Activated naive CD8-positive, alpha-beta T cell treated with anti-CD3 and anti-CD28 coated beads for 36 hours (primary cell): Measurements from ENCODE around the gene NKIRAS1. TPM values are rescaled to one million over a fixed set of nuclear protein-coding genes. Genes with fewer than 3 reads are reported as not detected.
"Not testable (repeated sequence)": the region's sequence is repeated elsewhere in the genome, so short reads cannot be mapped to it uniquely, and the experiment has no call there.

Experiments used
- DNase-seq: peaks from one replicate; pipeline ENCODE4 v3.0.0; 2021
- H3K27ac Mint-ChIP-seq: one replicate; pipeline ENCODE4 v1.8.0; 2022; ENCODE audit warnings: mild to moderate bottlenecking, moderate library complexity, mixed read lengths
- H3K27me3 Mint-ChIP-seq: one replicate; pipeline ENCODE4 v1.8.0; 2022; ENCODE audit warnings: mild to moderate bottlenecking, mixed read lengths
- H3K36me3 Mint-ChIP-seq: one replicate; pipeline ENCODE4 v1.8.0; 2021; ENCODE audit warnings: mild to moderate bottlenecking, mixed read lengths
- H3K4me1 Mint-ChIP-seq: one replicate; pipeline ENCODE4 v1.8.0; 2021; ENCODE audit warnings: mixed read lengths
- H3K4me3 Mint-ChIP-seq: one replicate; pipeline ENCODE4 v1.8.0; 2022; ENCODE audit warnings: mild to moderate bottlenecking, moderate library complexity, mixed read lengths
- H3K9me3 Mint-ChIP-seq: one replicate; pipeline ENCODE4 v1.8.0; 2022; ENCODE audit warnings: mixed read lengths
- total RNA-seq, 2 experiments: library from RNA; stranded (reverse); gene quantifications; one replicate each; pipeline ENCODE4 v1.2.3, GENCODE V29; 2021

NKIRAS1 gene
- total RNA-seq, 2 experiments from 2014 or later, result 6.4 to 6.9 TPM

DNA sequence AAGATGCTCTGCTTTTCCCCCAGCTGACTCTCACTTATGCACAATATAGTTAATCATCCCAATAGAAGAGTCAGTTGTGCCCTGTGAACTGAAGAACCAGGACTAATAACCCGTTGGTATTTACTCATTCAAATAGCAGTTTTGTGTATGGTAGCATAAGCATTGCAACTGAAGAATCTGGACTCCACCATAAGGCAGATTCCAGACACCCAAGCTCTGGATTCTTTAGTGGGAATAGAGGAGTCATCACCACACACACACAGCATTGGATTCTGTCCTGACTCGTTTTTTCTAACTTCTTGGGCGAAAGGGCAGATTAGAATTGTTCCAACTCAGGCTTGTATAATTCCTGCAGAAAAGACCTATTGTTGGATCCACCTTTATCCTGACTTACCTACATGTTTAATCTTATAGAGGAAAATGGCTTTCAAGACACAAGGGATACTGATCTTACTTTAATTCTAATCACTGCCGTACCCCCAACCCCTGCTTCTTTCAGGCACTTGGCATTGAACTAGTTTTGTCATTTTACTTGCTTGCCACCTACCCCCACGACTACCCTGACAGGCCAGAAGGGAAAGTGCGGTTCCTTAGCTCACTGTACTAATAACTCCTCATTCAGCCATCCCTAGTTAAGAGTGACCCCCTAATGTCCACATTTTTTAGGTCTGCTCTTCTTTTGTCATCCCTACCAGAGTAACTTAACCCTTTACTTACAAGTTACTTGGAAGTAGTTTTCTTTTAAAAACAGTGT, 42.3 kb downstream of the NKIRAS1 start:
- Mint-ChIP-seq H3K27ac (no peak overlapping the region), H3K4me1 (peaks cover 9% of the 10 kb centered on the region), H3K4me3 (no peak overlapping the region), H3K9me3 (no peaks in the 10 kb centered on the region), H3K27me3 (no peaks in the 10 kb centered on the region), H3K36me3 (peaks cover 4% of the 10 kb centered on the region)
- no peak for DNase-seq

DNA sequence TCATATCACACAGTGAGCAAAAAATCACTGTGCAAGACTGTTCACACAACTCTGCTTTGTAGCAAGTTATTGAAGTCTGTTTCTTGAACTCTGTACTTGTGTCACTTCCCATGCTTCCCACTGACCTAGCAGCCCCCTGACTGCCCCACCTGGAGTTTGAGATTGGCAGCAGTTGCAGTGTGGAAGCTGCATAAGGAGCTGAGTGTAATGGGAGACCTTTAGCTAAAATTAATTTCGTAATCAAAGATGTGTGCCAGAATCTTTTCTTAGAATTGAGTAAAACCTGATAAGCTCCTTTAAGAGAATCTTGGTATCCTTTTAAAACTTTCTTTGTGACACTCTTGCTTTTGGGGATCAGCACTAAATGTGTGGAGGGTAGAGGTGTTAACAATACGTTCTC, 42.8 kb downstream of the NKIRAS1 start:
- Mint-ChIP-seq H3K36me3 (no peaks in the 10 kb centered on the region), H3K27ac (no peak overlapping the region), H3K4me1 (peaks cover 13% of the 10 kb centered on the region), H3K4me3 (no peak overlapping the region), H3K9me3 (no peaks in the 10 kb centered on the region), H3K27me3 (no peaks in the 10 kb centered on the region)
- no peak for DNase-seq

DNA sequence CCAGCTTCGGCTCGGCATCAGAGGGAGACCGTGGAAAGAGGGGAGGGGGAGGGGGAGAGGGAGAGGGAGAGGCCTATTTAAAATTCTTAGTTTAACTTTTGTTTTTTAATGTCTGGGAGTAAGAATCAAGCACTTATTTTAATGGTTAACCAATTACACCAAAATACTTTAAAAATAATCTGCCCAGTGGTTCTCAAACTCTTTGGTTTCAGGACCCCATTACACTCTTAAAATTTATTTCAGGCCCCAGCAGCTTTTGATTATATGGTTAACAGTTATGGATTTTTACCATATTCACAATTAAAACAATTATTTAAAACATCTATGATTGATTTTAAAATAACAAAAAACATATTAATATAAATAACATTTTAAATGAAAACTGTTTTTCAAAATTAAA, 44.5 kb downstream of the NKIRAS1 start:
- Mint-ChIP-seq H3K4me3 (no peak overlapping the region), H3K36me3 (no peaks in the 10 kb centered on the region), H3K27me3 (no peaks in the 10 kb centered on the region), H3K9me3 (no peaks in the 10 kb centered on the region), H3K4me1 (peaks cover 12% of the 10 kb centered on the region), H3K27ac (no peak overlapping the region)
- DNase-seq, result no peak

DNA sequence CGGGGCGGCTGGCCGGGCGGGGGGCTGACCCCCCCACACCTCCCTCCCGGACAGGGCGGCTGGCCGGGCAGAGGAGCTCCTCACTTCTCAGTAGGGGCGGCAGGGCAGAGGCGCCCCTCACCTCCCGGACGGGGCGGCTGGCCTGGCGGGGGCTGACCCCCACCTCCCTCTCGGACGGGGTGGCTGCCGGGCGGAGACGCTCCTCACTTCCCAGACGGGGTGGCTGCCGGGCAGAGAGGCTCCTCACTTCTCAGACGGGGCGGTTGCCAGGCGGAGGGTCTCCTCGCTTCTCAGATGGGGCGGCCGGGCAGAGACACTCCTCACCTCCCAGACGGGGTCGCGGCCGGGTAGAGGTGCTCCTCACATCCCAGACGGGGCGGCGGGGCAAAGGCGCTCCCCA, 45.4 kb downstream of the NKIRAS1 start:
- not testable (repeated sequence) for H3K36me3 Mint-ChIP-seq, H3K4me3 Mint-ChIP-seq, H3K27ac Mint-ChIP-seq, H3K27me3 Mint-ChIP-seq, DNase-seq, H3K9me3 Mint-ChIP-seq
- peaks cover 12% of the 10 kb centered on the region for H3K4me1 Mint-ChIP-seq

DNA sequence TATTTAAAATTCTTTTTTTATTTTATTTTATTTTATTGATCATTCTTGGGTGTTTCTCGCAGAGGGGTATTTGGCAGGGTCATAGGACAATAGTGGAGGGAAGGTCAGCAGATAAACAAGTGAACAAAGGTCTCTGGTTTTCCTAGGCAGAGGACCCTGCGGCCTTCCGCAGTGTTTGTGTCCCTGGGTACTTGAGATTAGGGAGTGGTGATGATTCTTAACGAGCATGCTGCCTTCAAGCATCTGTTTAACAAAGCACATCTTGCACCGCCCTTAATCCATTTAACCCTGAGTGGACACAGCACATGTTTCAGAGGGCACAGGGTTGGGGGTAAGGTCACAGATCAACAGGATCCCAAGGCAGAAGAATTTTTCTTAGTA, 46.1 kb downstream of the NKIRAS1 start:
- not testable (repeated sequence) for H3K4me3 Mint-ChIP-seq, H3K9me3 Mint-ChIP-seq, DNase-seq, H3K27ac Mint-ChIP-seq, H3K36me3 Mint-ChIP-seq, H3K27me3 Mint-ChIP-seq
- H3K4me1 Mint-ChIP-seq, result peaks cover 18% of the 10 kb centered on the region

DNA sequence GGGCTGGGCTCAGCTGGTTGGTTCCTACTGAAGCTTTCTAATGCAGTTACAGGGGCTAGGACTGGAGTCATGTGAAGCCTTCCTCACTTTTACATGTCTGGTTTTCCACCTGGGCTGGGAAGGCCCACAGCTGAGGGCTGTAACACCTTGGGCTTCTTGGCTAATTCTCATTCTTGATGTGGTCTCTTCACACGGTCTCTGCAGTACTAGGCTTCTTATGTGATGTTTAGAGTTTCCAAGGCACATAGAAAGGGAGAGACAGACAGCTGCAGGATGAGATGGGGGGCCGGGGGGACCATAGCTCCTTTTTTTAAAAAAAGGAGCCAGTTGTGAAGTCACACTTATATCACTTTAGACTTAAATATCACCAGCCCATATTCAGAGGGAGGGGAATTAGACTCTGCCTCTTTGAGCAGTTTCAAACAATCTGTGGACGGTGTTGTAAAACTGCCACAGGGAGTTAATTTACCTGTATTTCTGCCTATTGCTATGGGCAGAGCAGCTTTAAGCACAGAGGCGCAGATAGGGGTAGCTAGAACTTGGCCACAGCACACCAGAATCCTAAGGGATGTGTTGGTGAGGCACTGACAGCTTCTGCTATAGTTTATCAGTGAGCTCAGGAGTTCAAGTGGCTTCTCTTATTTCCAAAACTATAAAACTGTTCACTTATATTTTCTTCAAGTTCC, 46.7 kb downstream of the NKIRAS1 start:
- Mint-ChIP-seq H3K4me3 (no peak overlapping the region), H3K9me3 (no peaks in the 10 kb centered on the region), H3K27ac (no peak overlapping the region), H3K36me3 (no peaks in the 10 kb centered on the region), H3K27me3 (no peaks in the 10 kb centered on the region), H3K4me1 (peaks cover 18% of the 10 kb centered on the region)
- DNase-seq, result no peak

DNA sequence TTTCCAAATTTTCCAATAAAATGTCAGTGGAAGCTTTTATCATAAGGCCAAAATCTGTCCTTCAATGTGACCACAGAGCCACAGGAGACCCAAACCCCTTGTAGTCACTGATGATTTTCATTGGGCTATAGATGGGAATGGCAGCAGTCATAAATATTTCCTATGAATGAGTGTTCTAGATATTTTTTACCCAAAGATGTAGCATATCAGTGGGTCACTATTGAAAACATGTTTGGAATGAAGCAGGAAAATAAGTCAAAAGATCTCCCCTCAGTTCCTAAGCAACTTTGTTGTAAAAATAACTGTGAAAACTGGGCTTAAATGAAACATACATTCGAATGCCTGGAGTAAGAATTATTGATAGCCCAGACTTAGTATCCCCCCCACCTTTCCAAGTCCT, 49.0 kb downstream of the NKIRAS1 start:
- no peaks in the 10 kb centered on the region for H3K9me3 Mint-ChIP-seq
- no peaks in the 10 kb centered on the region for H3K27me3 Mint-ChIP-seq
- H3K4me1 Mint-ChIP-seq, result peaks cover 17% of the 10 kb centered on the region
- no peak overlapping the region for H3K4me3 Mint-ChIP-seq
- H3K36me3 Mint-ChIP-seq, result peaks cover 6% of the 10 kb centered on the region
- no peak overlapping the region for H3K27ac Mint-ChIP-seq
- DNase-seq, result no peak

DNA sequence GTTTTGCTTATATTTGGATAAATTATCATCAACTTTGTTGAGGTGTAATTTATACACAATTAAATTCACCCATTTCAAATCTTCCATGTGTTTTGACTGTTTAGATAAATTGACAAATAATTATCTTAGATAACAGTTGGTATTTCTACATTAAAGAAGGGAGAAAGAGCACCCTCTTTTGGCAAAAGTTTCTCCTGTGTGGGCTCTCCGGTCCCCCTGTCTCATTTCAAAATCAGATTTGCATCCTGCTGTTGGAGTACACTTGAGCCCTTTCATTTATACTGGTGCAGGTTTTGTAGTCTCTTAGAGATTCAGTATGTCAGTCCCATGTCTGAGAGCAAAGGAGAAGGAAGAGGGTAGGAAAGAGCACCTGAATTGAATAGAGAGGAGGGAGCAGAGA, 49.4 kb downstream of the NKIRAS1 start:
- peaks cover 17% of the 10 kb centered on the region for H3K4me1 Mint-ChIP-seq
- H3K9me3 Mint-ChIP-seq, result no peaks in the 10 kb centered on the region
- peaks cover 6% of the 10 kb centered on the region for H3K36me3 Mint-ChIP-seq
- no peak overlapping the region for H3K27ac Mint-ChIP-seq
- no peaks in the 10 kb centered on the region for H3K27me3 Mint-ChIP-seq
- no peak for DNase-seq
- H3K4me3 Mint-ChIP-seq, result no peak overlapping the region

DNA sequence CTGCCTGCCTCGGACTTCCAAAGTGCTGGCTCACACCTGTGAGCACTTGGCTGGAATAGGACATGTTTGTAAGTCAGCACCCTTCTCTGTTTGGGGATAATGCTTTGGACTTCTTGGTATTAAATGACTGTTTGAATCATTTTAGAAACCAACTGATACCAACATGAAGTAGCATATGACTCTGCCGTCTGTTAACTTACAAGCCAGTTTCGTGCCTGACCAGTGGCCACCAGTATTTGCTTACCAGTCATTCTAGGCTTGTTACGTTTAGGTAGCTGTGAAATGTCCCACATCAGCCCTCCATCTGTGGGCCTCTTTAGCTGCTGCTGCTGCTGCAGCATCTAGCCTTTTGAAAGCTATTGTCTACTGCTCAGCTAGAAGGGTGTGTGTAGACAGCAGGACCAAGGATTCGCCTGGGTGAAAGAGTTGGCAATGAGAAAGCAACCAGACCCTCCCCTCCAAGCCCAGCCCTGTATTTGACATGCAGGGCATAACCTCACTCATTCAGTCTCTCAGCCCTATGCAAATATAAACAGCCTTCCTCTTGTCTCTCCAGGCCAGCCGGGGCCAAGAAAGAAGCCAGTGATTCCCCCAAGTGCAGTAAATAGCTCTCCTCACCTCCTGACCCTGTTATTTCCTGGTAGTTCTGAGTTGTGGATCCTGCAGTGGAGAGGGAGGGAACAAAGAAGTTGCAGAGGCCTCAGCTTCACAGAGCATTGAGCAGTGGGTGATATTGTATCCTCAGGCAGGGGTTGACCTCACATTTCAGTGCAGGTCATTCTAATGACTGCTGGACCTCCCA, 51.0 kb downstream of the NKIRAS1 start:
- no peak overlapping the region for H3K4me3 Mint-ChIP-seq
- H3K4me1 Mint-ChIP-seq, result peaks cover 22% of the 10 kb centered on the region
- H3K27ac Mint-ChIP-seq, result no peak overlapping the region
- H3K36me3 Mint-ChIP-seq, result peaks cover 10% of the 10 kb centered on the region
- no peaks in the 10 kb centered on the region for H3K27me3 Mint-ChIP-seq
- DNase-seq, result no peak
- H3K9me3 Mint-ChIP-seq, result no peaks in the 10 kb centered on the region

DNA sequence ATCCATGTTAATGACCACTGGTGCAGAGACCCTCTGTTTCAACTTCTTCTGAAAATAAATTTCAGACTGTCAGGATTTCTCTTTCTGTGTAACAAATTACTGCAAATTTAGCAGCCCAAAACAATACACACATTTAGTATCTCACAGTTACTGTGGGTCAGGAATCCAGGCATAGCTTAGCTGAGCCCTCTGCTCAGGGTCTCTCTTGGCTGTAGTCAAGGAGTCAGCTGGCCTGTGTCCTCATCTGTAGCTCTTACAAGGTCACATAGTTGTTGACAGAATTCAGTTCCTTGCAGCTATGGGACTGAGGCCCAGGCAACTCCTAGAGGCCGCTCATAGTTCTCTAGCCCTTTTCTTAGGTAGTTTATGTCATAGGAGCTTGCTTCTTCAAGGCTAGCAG, 51.9 kb downstream of the NKIRAS1 start:
- Mint-ChIP-seq H3K4me1 (peaks cover 23% of the 10 kb centered on the region), H3K36me3 (peaks cover 10% of the 10 kb centered on the region), H3K9me3 (no peaks in the 10 kb centered on the region), H3K4me3 (no peak overlapping the region), H3K27me3 (no peaks in the 10 kb centered on the region), H3K27ac (no peak overlapping the region)
- no peak for DNase-seq

DNA sequence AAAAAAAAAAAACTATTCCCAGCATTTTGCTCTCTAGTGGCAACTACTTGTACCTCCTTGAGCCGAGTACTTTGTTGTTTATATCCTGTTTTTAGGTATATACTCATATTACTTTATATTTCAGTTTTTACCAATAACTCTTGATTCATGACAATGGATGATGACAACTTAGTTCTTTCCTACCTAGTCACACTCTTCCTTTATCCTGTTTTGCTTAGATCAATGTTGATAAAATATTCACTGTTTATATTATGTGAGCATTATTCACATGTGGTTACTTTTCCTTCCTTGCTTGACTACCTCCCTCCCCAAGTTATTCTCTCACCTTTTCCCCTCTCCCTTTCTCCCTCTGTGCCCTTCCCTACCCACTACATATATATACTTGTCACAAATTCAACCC, 53.7 kb downstream of the NKIRAS1 start:
- H3K36me3 Mint-ChIP-seq, result peaks cover 10% of the 10 kb centered on the region
- H3K4me3 Mint-ChIP-seq, result no peak overlapping the region
- no peaks in the 10 kb centered on the region for H3K9me3 Mint-ChIP-seq
- no peak for DNase-seq
- H3K4me1 Mint-ChIP-seq, result peaks cover 23% of the 10 kb centered on the region
- no peaks in the 10 kb centered on the region for H3K27me3 Mint-ChIP-seq
- H3K27ac Mint-ChIP-seq, result no peak overlapping the region

DNA sequence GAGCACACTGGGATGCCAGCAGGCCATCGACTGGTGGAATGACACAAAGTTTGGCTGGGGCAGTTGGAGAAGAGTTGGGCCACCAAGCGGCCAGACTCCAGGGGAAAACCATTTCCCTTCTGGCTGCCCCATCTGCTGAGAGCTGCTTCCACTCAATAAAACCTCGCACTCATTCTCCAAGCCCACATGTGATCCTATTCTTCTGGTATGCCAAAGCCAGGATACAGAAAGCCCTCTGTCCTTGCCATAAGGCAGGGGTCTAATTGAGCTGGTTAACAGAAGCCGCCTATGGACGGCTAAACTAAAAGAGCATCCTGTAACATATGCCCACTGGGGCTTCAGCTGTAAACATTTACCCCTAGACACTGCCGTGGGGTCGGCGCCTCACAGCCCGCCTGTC, 55.1 kb downstream of the NKIRAS1 start:
- Mint-ChIP-seq H3K4me1 (peaks cover 36% of the 10 kb centered on the region), H3K27ac (no peak overlapping the region), H3K9me3 (no peaks in the 10 kb centered on the region), H3K4me3 (no peak overlapping the region), H3K27me3 (no peaks in the 10 kb centered on the region), H3K36me3 (peaks cover 17% of the 10 kb centered on the region)
- DNase-seq, result no peak

DNA sequence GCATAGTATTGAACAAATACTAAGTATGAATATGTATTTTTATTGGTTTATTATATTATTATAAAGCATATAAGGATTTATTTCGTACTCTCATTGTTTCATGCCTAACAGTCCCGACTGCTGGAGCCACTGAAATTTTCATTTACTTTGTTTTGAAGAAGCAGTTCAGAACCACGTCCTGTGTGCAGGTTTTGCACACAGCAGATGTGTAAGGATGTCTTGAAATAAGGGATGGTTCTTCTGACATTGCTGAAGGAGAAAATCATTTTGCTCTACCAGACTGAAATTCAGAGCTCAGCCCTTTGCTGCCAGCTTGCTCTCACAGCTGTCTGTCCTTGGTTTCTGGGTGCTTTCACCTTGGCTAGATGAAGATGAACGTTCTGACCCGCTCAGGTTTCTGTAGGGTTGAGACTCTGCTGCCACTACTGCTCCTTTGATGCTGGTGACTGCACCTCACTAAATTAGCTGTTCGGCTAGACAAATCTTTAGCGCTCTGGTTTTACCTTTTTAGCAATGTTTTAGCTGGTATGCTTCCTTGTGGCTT, 56.9 kb downstream of the NKIRAS1 start:
- Mint-ChIP-seq H3K27me3 (no peaks in the 10 kb centered on the region), H3K4me3 (no peak overlapping the region), H3K9me3 (no peaks in the 10 kb centered on the region), H3K27ac (no peak overlapping the region), H3K4me1 (peaks cover 35% of the 10 kb centered on the region), H3K36me3 (peaks cover 17% of the 10 kb centered on the region)
- no peak for DNase-seq

DNA sequence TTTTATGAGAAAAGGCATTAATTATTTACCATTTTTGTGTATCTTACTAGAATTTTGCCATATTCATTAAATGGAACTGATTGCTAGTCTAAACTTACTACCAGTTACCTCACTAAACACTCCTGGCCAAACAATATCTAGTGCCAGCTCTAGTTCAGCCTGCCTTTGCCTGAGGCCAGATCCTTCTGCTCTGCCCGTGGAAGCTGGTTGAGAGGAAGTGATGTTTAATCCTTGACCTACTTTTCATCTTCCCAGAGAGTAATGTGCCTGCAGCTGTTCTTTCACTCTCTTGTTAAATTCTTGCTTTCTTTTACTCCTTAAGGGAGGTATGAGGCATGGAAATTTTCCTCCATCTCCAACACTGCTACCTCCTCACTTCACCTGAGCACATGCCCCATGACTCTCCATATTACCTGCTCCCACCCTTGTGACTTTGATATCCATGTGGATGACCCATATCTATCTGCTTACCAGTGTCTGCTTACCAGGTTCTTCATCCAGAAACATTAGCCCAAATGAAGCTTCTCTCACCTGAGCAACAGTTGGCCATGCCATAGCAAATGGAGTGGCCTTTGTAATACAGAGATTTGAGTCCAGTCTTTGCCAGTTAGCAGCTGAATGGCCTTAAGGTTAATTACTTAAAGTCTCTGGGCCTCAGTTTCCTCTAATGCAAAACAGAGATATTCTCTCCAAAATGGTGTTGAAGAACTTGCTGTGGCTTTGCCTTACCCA, 57.6 kb downstream of the NKIRAS1 start:
- Mint-ChIP-seq H3K27ac (no peak overlapping the region), H3K4me1 (peaks cover 34% of the 10 kb centered on the region)

DNA sequence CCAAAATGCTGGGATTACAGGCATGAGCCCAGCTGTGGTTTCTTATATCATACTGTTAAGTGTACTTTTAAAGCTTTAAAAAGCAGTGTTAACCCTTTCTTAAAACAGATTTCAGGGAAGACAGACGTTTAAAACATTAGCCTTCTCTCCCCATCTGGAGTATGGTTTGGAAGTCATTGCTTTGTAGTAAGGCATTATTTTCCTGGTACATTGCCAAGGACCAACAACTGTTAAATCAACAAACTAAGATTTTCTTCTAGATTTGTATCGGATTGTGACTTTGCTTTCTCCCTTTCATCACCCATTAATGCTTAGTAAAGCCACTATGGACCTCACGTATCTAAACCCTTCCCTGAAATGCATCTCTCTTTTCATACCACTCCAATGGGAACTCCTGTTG, 60.5 kb downstream of the NKIRAS1 start:
- Mint-ChIP-seq H3K4me3 (no peak overlapping the region), H3K9me3 (peaks cover 4% of the 10 kb centered on the region), H3K27ac (no peak overlapping the region), H3K4me1 (peaks cover 30% of the 10 kb centered on the region), H3K36me3 (peaks cover 26% of the 10 kb centered on the region), H3K27me3 (no peaks in the 10 kb centered on the region)
- DNase-seq, result no peak

More for the DNA sequence above, 57.6 kb downstream of the NKIRAS1 start:
- Mint-ChIP-seq H3K4me3 (no peak overlapping the region), H3K27me3 (no peaks in the 10 kb centered on the region), H3K36me3 (peaks cover 16% of the 10 kb centered on the region), H3K9me3 (no peaks in the 10 kb centered on the region)
- no peak for DNase-seq
